Prostate gland (tissue), 2 donors: ENCODE measurements around the gene TSEN2. TPM values are rescaled to one million over a fixed set of nuclear protein-coding genes. Genes with fewer than 3 reads are reported as not detected.
"Not testable (repeated sequence)": the region's sequence is repeated elsewhere in the genome, so short reads cannot be mapped to it uniquely, and the experiment has no call there.

Source experiments
- DNase-seq: peaks from one replicate; pipeline ENCODE4 v3.0.0-alpha.2; 2019; ENCODE audit warnings: low spot score
- H3K27ac ChIP-seq, 2 donors: fragments of 200-600 bp; sonication (generic); 2 replicates each; pipeline ENCODE4 v1.5.1; 2017 to 2019
- H3K27me3 ChIP-seq: fragments of 200-600 bp; sonication (generic); replicated peaks from 2 replicates; pipeline ENCODE4 v1.5.1; 2019; ENCODE audit not compliant: insufficient read depth
- H3K36me3 ChIP-seq, 2 donors: fragments of 200-600 bp; sonication (generic); 1 replicate in 1 of 2; 2 replicates in 1 of 2; pipeline versions ENCODE4 v1.5.1 to v1.8.1; 2017 to 2019
- H3K4me1 ChIP-seq: fragments of 200-600 bp; sonication (generic); replicated peaks from 2 replicates; pipeline ENCODE4 v1.5.1; 2019
- H3K4me3 ChIP-seq, 2 donors: fragments of 200-600 bp; sonication (generic); 2 replicates each; pipeline ENCODE4 v1.5.1; 2017 to 2019
- H3K9me3 ChIP-seq: fragments of 200-600 bp; sonication (generic); 2 replicates; pipeline ENCODE4 v1.5.1; 2017
- CTCF ChIP-seq, 4 experiments: fragments of 200-600 bp in 2 of 4; fragments of 450-650 bp in 2 of 4; sonication (generic) in 2 of 4; IDR thresholded peaks; 1 replicate in 3 of 4; 2 replicates in 1 of 4; pipeline ENCODE4 v1.5.1; 2016 to 2019; ENCODE audit warnings: antibody characterized with exemption in 4 of 4, mild to moderate bottlenecking in 2 of 4, moderate library complexity in 2 of 4
- POLR2A ChIP-seq: fragments of 450-650 bp; IDR thresholded peaks from one replicate; pipeline ENCODE4 v1.6.1; 2016; ENCODE audit warnings: antibody characterized with exemption, mild to moderate bottlenecking
- POLR2AphosphoS5 ChIP-seq: sonication (generic); formaldehyde crosslinking; IDR thresholded peaks from one replicate; pipeline ENCODE4 v1.6.1; 2017; ENCODE audit warnings: antibody characterized with exemption
- WGBS: methylation state at CpG from one replicate; pipeline ENCODE4 v1.1.5; 2018; 5-methylcytosine and 5-hydroxymethylcytosine counted together
- intact Hi-C: fragments of 100-400 bp; cut with DNase I; formaldehyde crosslinking; loops from one replicate; pipeline ENCODE4 v1.14.2; 2022
- total RNA-seq, 2 donors: library from RNA; depleted of rRNA; stranded (reverse); fragments of >200 nt; gene quantifications; one replicate each; pipeline ENCODE4 v1.1.0, GENCODE V29; 2016

Gene TSEN2
- total RNA-seq, 2 donors from 2014 or later = 13.8 to 14.9 TPM

DNA sequence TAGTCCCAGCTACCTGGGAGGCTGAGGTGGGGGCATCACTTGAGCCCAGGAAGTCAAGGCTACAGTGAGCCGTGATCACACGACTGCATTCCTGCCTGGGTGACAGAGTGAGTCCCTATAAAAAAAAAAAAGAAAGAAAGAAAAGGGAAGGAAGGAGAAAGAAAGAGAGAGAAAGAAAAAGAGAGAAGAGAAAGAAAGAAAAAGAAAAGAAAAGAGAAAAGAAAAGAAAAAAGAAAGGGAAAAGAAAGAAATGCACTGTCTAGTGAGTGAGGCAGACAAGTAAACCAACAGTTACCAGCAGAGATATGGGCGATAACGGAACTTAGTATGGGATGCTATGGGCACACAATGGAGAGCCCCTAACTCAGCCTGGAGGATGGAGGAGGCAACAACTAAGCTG lies 37.2 kb upstream of the TSEN2 start:
- WGBS = 93% methylated on average over 4 of the region's 4 CpGs
- no peaks in the 10 kb centered on the region for H3K36me3 ChIP-seq
- H3K4me1 ChIP-seq = no peaks in the 10 kb centered on the region
- no peaks in the 10 kb centered on the region for H3K27me3 ChIP-seq
- H3K9me3 ChIP-seq = no peaks in the 10 kb centered on the region
- TF ChIP-seq POLR2AphosphoS5 = no peak
- no peak for TF ChIP-seq CTCF (IDR thresholded peaks at IDR 0.05)
- no peak for TF ChIP-seq POLR2A
- no peak overlapping the region for H3K27ac ChIP-seq
- intact Hi-C loops = no loop called here
- no peak for DNase-seq
- H3K4me3 ChIP-seq = no peak overlapping the region

- H3K27me3 ChIP-seq, H3K27ac ChIP-seq, DNase-seq, H3K9me3 ChIP-seq, H3K4me1 ChIP-seq, H3K36me3 ChIP-seq, intact Hi-C loops, H3K4me3 ChIP-seq: not testable (repeated sequence)
- WGBS = 81% methylated on average over 4 of the region's 4 CpGs
Measured at GRCh38 chr3:12448404-12449202, 35.7 kb upstream of the TSEN2 start.

GRCh38 chr3:12449889-12450682 lies 34.2 kb upstream of the TSEN2 start:
- no peak for TF ChIP-seq POLR2AphosphoS5
- 51% methylated on average over 8 of the region's 8 CpGs for WGBS
- Histone ChIP-seq H3K27ac (no peak overlapping the region), H3K9me3 (no peaks in the 10 kb centered on the region), H3K36me3 (no peaks in the 10 kb centered on the region), H3K4me1 (no peaks in the 10 kb centered on the region), H3K27me3 (no peaks in the 10 kb centered on the region), H3K4me3 (no peak overlapping the region)
- intact Hi-C loops = no loop called here
- DNase-seq = no peak

GRCh38 chr3:12451481-12451880 lies 32.8 kb upstream of the TSEN2 start:
- no peaks in the 10 kb centered on the region for H3K36me3 ChIP-seq
- 96% methylated on average over 5 of the region's 5 CpGs for WGBS
- H3K27me3 ChIP-seq = no peaks in the 10 kb centered on the region
- no peaks in the 10 kb centered on the region for H3K9me3 ChIP-seq
- H3K27ac ChIP-seq = no peak overlapping the region
- no peak overlapping the region for H3K4me3 ChIP-seq
- no peak for TF ChIP-seq POLR2A
- H3K4me1 ChIP-seq = no peaks in the 10 kb centered on the region
- intact Hi-C loops = no loop called here
- DNase-seq = no peak

- H3K27ac ChIP-seq = no peak overlapping the region
- no peaks in the 10 kb centered on the region for H3K36me3 ChIP-seq
- DNase-seq = no peak
- no peaks in the 10 kb centered on the region for H3K4me1 ChIP-seq
- WGBS = 100% methylated on average over 1 of the region's 1 CpG
- intact Hi-C loops = no loop called here
- no peak for TF ChIP-seq POLR2A
- TF ChIP-seq CTCF (IDR thresholded peaks at IDR 0.05) = no peak
- no peak for TF ChIP-seq POLR2AphosphoS5
- H3K9me3 ChIP-seq = no peaks in the 10 kb centered on the region
- H3K27me3 ChIP-seq = no peaks in the 10 kb centered on the region
- H3K4me3 ChIP-seq = no peak overlapping the region
Measured at GRCh38 chr3:12451960-12452359, 32.3 kb upstream of the TSEN2 start.

DNA sequence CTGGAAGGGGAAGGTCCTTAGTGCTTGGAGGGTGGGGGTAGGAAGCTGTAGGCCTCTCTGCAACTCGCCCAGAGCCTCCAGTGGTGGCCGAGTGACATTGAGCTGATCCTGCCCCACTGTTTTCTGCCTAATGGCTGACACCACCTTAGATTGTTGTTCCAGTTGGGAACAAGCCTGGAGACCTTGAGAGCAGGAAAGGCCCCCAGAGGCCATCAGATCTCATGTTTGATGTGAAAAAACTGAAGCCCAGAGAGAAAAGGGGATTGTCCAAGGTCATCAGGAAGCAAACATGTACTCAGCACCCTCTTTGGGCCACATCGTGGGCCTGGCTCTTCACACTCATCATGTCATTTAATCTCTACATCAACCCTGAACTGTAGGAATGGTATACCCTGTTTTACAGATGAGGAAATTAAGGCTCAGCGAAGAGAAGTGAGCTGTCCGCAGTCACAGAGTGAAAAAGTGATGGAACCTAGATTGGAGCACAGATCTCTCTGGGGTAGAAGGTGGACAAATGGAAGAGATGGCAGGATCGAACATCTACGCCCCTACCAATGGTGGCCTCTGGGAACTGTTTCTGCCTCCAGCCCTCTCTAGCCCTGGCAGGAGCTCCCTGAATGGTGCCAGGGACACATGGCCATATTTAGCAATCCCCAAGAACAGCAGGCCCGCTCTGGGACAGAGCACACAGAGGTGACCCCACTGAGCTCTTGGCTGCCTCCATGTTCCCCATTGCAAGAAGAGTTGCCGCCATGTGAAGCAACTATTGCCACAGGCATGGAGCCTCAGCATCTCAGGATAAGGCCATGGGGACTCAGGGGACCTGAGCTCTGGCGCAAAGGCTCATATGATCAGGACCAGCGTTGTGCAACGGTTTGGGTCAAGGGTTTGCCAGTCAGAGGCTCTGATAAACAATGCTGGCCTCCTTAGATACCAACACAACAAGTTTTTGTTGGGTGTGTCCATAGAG lies 31.6 kb upstream of the TSEN2 start:
- TF ChIP-seq CTCF (IDR thresholded peaks at IDR 0.05) (no peak), POLR2AphosphoS5 (no peak), POLR2A (no peak)
- no peak for DNase-seq
- WGBS = 93% methylated on average over 12 of the region's 12 CpGs

More for the DNA sequence above, 31.6 kb upstream of the TSEN2 start:
- Histone ChIP-seq H3K4me3 (no peak overlapping the region), H3K27me3 (no peaks in the 10 kb centered on the region), H3K36me3 (no peaks in the 10 kb centered on the region), H3K4me1 (no peaks in the 10 kb centered on the region), H3K9me3 (no peaks in the 10 kb centered on the region), H3K27ac (no peak overlapping the region)
- intact Hi-C loops = no loop called here
